ENCODE data around the gene PPT2. TPM values are rescaled to one million over a fixed set of nuclear protein-coding genes. Genes with fewer than 3 reads are reported as not detected.

PPT2 gene
- total RNA-seq, 1 donor from 2014 or later = 23.4 TPM

- TF ChIP-seq, protein P1, sequence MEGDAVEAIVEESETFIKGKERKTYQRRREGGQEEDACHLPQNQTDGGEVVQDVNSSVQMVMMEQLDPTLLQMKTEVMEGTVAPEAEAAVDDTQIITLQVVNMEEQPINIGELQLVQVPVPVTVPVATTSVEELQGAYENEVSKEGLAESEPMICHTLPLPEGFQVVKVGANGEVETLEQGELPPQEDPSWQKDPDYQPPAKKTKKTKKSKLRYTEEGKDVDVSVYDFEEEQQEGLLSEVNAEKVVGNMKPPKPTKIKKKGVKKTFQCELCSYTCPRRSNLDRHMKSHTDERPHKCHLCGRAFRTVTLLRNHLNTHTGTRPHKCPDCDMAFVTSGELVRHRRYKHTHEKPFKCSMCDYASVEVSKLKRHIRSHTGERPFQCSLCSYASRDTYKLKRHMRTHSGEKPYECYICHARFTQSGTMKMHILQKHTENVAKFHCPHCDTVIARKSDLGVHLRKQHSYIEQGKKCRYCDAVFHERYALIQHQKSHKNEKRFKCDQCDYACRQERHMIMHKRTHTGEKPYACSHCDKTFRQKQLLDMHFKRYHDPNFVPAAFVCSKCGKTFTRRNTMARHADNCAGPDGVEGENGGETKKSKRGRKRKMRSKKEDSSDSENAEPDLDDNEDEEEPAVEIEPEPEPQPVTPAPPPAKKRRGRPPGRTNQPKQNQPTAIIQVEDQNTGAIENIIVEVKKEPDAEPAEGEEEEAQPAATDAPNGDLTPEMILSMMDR (IDR thresholded peaks at IDR 0.05; ENCODE audit: borderline replicate concordance) = peak; percentile 72
- peak overlapping the region; percentile 74 for H3K4me3 ChIP-seq
- peaks cover 60% of the 10 kb centered on the region for H3K4me1 ChIP-seq
These were observed 41.6 kb downstream of the PPT2 start for GRCh38 chr6:32195652-32195901.

DNA sequence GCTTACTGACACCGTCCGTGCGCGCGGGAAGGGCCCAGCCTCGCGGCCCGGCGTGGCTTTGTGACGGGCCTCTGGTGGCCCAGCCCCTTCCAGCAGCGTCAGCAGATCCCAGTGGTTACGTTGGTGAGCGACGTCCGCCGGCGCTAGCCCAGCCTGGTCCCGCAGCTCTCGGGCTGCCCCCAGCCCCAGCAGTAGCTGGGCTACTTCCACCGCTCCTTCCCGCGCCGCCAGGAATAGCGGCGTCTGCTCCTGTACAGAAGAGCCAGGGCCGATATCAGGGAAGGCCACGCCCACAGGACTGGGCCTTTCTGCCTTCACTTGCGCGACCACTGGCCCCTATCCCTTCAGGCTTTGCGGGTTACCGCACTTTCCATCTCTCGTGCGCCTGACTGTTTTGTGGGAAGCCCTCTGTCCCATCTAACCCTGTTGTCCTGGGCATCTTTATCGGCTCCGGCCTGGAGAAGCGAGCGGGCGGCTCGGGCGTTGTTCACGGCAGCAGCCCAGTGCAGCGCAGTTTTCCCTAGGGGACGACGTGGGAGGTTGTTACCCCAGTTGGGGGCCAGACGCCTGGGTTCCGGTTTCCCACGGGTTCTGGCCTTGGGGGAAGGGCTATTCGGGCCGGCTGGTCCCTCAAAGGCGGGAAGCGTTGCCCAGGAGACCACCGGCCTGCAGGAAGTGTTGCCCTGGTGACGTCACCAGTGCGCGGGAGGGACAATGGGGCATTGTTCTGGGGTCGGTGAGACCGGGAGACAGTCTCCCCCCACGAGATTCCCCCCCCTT is 42.2 kb downstream of the PPT2 start:
- Histone ChIP-seq H3K9me3 (replicated peaks) (no peaks in the 10 kb centered on the region), H3K36me3 (no peaks in the 10 kb centered on the region), H3K27me3 (ENCODE audit: low read depth) (no peaks in the 10 kb centered on the region), H3K4me1 (peaks cover 54% of the 10 kb centered on the region), H3K4me3 (peak overlapping the region; percentile 74), H3K27ac (replicated peaks) (peak overlapping the region; percentile 99)
- TF ChIP-seq, protein P1 (IDR thresholded peaks at IDR 0.05; ENCODE audit: borderline replicate concordance) = no peak
- DNase-seq = peak; percentile 92
- intact Hi-C loops (cut with micrococcal nuclease) = no loop called here

More at GRCh38 chr6:32195652-32195901, 41.6 kb downstream of the PPT2 start:
- DNase-seq = peak; percentile 100
- Histone ChIP-seq H3K27ac (replicated peaks) (peak overlapping the region; percentile 99), H3K9me3 (replicated peaks) (no peaks in the 10 kb centered on the region), H3K27me3 (ENCODE audit: low read depth) (no peaks in the 10 kb centered on the region), H3K36me3 (no peaks in the 10 kb centered on the region)
- intact Hi-C loops (cut with micrococcal nuclease) = no loop called here

- no peaks in the 10 kb centered on the region for H3K9me3 ChIP-seq (replicated peaks)
- H3K27ac ChIP-seq (replicated peaks) = peak overlapping the region; percentile 99
- peaks cover 3% of the 10 kb centered on the region for H3K36me3 ChIP-seq
- DNase-seq = peak; percentile 55
- peaks cover 8% of the 10 kb centered on the region for H3K27me3 ChIP-seq (ENCODE audit: low read depth)
- peaks cover 46% of the 10 kb centered on the region for H3K4me1 ChIP-seq
- TF ChIP-seq, protein P1 (IDR thresholded peaks at IDR 0.05; ENCODE audit: borderline replicate concordance) = no peak
- intact Hi-C loops (cut with micrococcal nuclease) = no loop called here
- H3K4me3 ChIP-seq = peak overlapping the region; percentile 74
These were observed 43.0 kb downstream of the PPT2 start for GRCh38 chr6:32196682-32197616.

DNA sequence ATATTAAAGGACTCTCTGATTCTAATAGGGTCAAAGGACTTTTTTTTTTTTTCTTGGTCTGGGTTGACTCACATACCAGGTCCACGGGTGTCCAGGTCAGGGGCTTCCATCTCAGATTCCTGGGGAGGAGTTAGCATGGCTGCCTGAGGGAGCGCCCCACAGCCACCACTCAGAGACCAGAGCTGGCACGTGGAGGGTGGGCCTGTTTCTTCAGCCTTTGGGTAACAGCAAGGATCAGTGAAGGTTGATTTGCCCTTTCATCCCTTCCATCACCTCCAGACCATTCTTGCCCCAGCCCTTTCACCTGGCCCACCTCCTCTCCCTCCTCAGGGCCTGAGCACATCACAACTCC is 44.4 kb downstream of the PPT2 start:
- H3K27me3 ChIP-seq (ENCODE audit: low read depth) = peaks cover 19% of the 10 kb centered on the region
- DNase-seq = no peak
- H3K9me3 ChIP-seq (replicated peaks) = no peaks in the 10 kb centered on the region
- intact Hi-C loops (cut with micrococcal nuclease) = no loop called here
- H3K36me3 ChIP-seq = peaks cover 7% of the 10 kb centered on the region
- TF ChIP-seq, protein P1 (IDR thresholded peaks at IDR 0.05; ENCODE audit: borderline replicate concordance) = no peak
- no peak overlapping the region for H3K4me3 ChIP-seq
- H3K27ac ChIP-seq (replicated peaks) = peak overlapping the region; percentile 99
- H3K4me1 ChIP-seq = peaks cover 32% of the 10 kb centered on the region

DNA sequence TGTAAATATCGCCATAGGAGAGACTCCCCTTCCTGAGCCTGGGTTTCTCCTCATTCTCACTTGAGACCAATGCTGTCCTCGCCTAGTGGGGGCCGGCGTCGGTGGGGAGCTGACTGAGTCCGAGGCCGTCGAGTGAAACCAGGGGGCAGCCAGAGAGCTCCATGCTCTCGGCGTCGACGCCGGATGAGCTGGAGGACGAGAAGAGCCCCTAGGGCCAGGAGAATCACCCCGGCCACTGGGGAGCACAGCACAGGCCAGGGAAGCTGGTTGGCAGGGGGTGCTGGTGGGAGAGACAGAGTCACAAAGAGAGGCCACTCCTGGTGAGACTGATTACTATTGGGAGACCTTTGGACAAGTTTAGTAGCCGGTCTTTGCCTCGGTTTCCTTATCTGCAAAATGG is 44.9 kb downstream of the PPT2 start:
- no peak for DNase-seq
- TF ChIP-seq, protein P1 (IDR thresholded peaks at IDR 0.05; ENCODE audit: borderline replicate concordance) = no peak
- no peak overlapping the region for H3K27ac ChIP-seq (replicated peaks)

More for the DNA sequence above, 44.9 kb downstream of the PPT2 start:
- Histone ChIP-seq H3K9me3 (replicated peaks) (no peaks in the 10 kb centered on the region), H3K36me3 (peaks cover 11% of the 10 kb centered on the region), H3K27me3 (ENCODE audit: low read depth) (peaks cover 24% of the 10 kb centered on the region), H3K4me1 (peaks cover 30% of the 10 kb centered on the region), H3K4me3 (no peak overlapping the region)
- intact Hi-C loops (cut with micrococcal nuclease) = no loop called here

All from left ventricle myocardium inferior (tissue), 1 donor.